Central memory CD4-positive, alpha-beta T cell (primary cell): ENCODE data around the gene ZNF296.
A peak's percentile ranks its signal among the peaks of the same experiment; 100 is the strongest.
"Not testable (repeated sequence)": the region's sequence is repeated elsewhere in the genome, so short reads cannot be mapped to it uniquely, and the experiment has no call there.

ENCODE experiments used
- DNase-seq: peaks from one replicate; pipeline ENCODE4 v3.0.0; 2022
- total RNA-seq, 3 experiments: gene quantifications; one replicate each; lab custom pipeline; 2026; lab: John Stamatoyannopoulos, UW

The ZNF296 gene
- total RNA-seq: 0.92 to 2.3 (median 1.4) reads per million in 3 experiments

- peak; percentile 67 for DNase-seq
Observed at GRCh38 chr19:45076029-45076850, at the start of gene ZNF296. TSS of gene ZNF296 (minus strand) at chr19:45076478. CDS start at chr19:45076373, 105 bp downstream.

- DNase-seq: no peak
Observed at GRCh38 chr19:45125360-45125759, 49.1 kb upstream of the ZNF296 start.

- no peak for DNase-seq
Observed at GRCh38 chr19:45124021-45124420, 47.7 kb upstream of the ZNF296 start.

- DNase-seq: no peak
Observed at GRCh38 chr19:45123440-45123850, 47.2 kb upstream of the ZNF296 start.

- no peak for DNase-seq
Observed at GRCh38 chr19:45122832-45123231, 46.6 kb upstream of the ZNF296 start.

GRCh38 chr19:45121827-45122345 is 45.6 kb upstream of the ZNF296 start:
- DNase-seq: no peak

- DNase-seq: no peak
Observed at GRCh38 chr19:45119582-45119981, 43.3 kb upstream of the ZNF296 start.

- not testable (repeated sequence) for DNase-seq
Observed at GRCh38 chr19:45118591-45119355, 42.5 kb upstream of the ZNF296 start.

- no peak for DNase-seq
Observed at GRCh38 chr19:45118106-45118505, 41.8 kb upstream of the ZNF296 start.

- no peak for DNase-seq
Observed at GRCh38 chr19:45117671-45118070, 41.4 kb upstream of the ZNF296 start.

- DNase-seq: peak; percentile 31
Observed at GRCh38 chr19:45117167-45117594, 40.9 kb upstream of the ZNF296 start.

- no peak for DNase-seq
Observed at GRCh38 chr19:45115809-45116615, 39.7 kb upstream of the ZNF296 start.

- DNase-seq: no peak
Observed at GRCh38 chr19:45114116-45114515, 37.8 kb upstream of the ZNF296 start.

- no peak for DNase-seq
Observed at GRCh38 chr19:45113628-45114027, 37.4 kb upstream of the ZNF296 start.

- DNase-seq: no peak
Observed at GRCh38 chr19:45112111-45112827, 36.0 kb upstream of the ZNF296 start.

- no peak for DNase-seq
Observed at GRCh38 chr19:45110851-45111266, 34.6 kb upstream of the ZNF296 start.

- DNase-seq: no peak
Observed at GRCh38 chr19:45107621-45108150, 31.4 kb upstream of the ZNF296 start.

- DNase-seq: not testable (repeated sequence)
Observed at GRCh38 chr19:45106363-45106762, 30.1 kb upstream of the ZNF296 start.

- no peak for DNase-seq
Observed at GRCh38 chr19:45104658-45105349, 28.5 kb upstream of the ZNF296 start.

- DNase-seq: no peak
Observed at GRCh38 chr19:45103508-45104319, 27.4 kb upstream of the ZNF296 start.
